Measurements from ENCODE around the gene RANBP17. TPM values are rescaled to one million over a fixed set of nuclear protein-coding genes. Genes with fewer than 3 reads are reported as not detected.

The RANBP17 gene
- total and polyA plus RNA-seq, 2 of the 4 experiments (the other 2 are of a cell fraction) = 8.2 to 29.0 TPM

DNA sequence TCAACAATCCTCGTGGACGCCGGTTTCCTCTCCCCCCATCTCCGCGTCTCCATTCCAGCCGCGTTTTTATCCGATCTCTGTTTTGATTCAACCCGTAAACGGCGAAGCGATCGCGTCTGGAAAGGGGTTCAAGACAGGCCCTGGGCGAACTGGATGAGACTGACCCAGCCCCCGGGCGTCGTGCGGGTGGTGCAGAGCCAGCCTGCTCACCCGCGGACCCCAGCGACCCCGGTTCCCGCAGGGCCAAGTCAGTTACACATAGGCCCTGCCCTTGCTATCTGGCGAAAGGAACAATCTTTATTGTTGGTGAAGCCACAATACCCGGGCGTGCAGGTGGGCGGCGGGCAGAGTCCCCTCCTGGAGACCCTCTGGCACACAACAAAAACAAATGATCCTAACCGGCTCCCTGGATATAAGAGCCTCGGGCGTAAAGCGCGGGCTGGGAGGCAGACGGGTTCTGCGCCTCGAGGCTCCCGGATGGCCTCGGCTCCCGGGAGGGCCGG is 449.1 kb downstream of the RANBP17 start:
- H3K9me1 ChIP-seq (ENCODE audit: insufficient read depth, low read length) = no peaks in the 10 kb centered on the region
- H3K23ac ChIP-seq (ENCODE audit: low read depth, low read length) = no peak overlapping the region
- ChIA-PET POLR2A (ENCODE audit: unreplicated experiment) (no interaction called here), CTCF (no interaction called here)
- no TSS peak for BruUV-seq (replicated peaks)
- H3K14ac ChIP-seq (replicated peaks; ENCODE audit: low read depth, low read length) = no peak overlapping the region
- H2AK9ac ChIP-seq (replicated peaks; ENCODE audit: low read depth, low read length, poor library complexity) = no peak overlapping the region
- TF ChIP-seq BHLHE40 (IDR thresholded peaks at IDR 0.05; ENCODE audit: low read depth, low read length) (no peak), SMC3 (IDR thresholded peaks at IDR 0.05; ENCODE audit: low read depth, low read length) (no peak)
- H3K27ac ChIP-seq (ENCODE audit: insufficient read depth, low read length) = no peak overlapping the region
- ATAC-seq (ENCODE audit: low read depth) (no peak), DNase-seq (no peak)
- no peak overlapping the region for H2BK5ac ChIP-seq (ENCODE audit: low read depth, low read length, poor library complexity, severe bottlenecking)
- in situ Hi-C loops (cut with MboI; ENCODE audit: low sequenced_read_pairs) (no loop called here), dilution Hi-C loops (cut with HindIII; ENCODE audit: low sequenced_read_pairs, unreplicated experiment) (no loop called here), intact Hi-C loops (cut with micrococcal nuclease) (no loop called here)
- no peaks in the 10 kb centered on the region for H3K79me1 ChIP-seq (ENCODE audit: low read depth in 1 of 2, low read length in 2 of 2)
- no peaks in the 10 kb centered on the region for H3K36me3 ChIP-seq (ENCODE audit: control insufficient read depth, insufficient read depth, low read length)
- H2BK15ac ChIP-seq (ENCODE audit: low read depth, low read length) = no peak overlapping the region
- no peak overlapping the region for H3K9ac ChIP-seq (ENCODE audit: low read depth, low read length)
- H2AK5ac ChIP-seq (ENCODE audit: low read depth, low read length) = no peak overlapping the region
- H4K8ac ChIP-seq (ENCODE audit: low read depth in 2 of 2, low read length in 2 of 2) = no peak overlapping the region
- H3K27me3 ChIP-seq (ENCODE audit: control insufficient read depth, insufficient read depth, low read length) = peaks cover 99% of the 10 kb centered on the region
- H2BK120ac ChIP-seq (ENCODE audit: low read depth, low read length) = no peak overlapping the region
- peak overlapping the region; percentile 74 for H2AFZ ChIP-seq (replicated peaks; ENCODE audit: low read length, poor library complexity)
- peaks cover 3% of the 10 kb centered on the region; the same call in 1 of the 2 replicates for H3K4me1 ChIP-seq (ENCODE audit: control insufficient read depth, insufficient read depth, low read length)
- H4K5ac ChIP-seq (ENCODE audit: low read depth, low read length) = no peak overlapping the region
- peaks cover 7% of the 10 kb centered on the region for H4K20me1 ChIP-seq (ENCODE audit: insufficient read depth, low read length)
- H3K4ac ChIP-seq (ENCODE audit: low read depth, low read length) = no peak overlapping the region
- H3K4me2 ChIP-seq (ENCODE audit: low read depth, low read length) = no peak overlapping the region; the same call in 1 of the 2 replicates
- H3K56ac ChIP-seq (ENCODE audit: extremely low read depth, insufficient read depth, low read length) = no peak overlapping the region
- H4K91ac ChIP-seq (ENCODE audit: insufficient read depth, low read depth, low read length) = no peak overlapping the region
- WGBS, 2 experiments (ENCODE audit: extremely low coverage in 2 of 2, insufficient read length in 1 of 2) = 1% methylated on average over 35 of the region's 41 CpGs; no CpG with 5 or more reads in 1 of the 2 experiments
- H2BK20ac ChIP-seq (ENCODE audit: low read depth, low read length) = no peak overlapping the region
- H3K9me3 ChIP-seq (ENCODE audit: control insufficient read depth, insufficient read depth, low read length) = peaks cover 18% of the 10 kb centered on the region
- H3K18ac ChIP-seq (ENCODE audit: low read depth, low read length) = no peak overlapping the region
- H3K4me3 ChIP-seq (ENCODE audit: insufficient read depth, low read depth, low read length) = no peak overlapping the region

Data from IMR-90 (cell line).